GM12875 (cell line): Measurements from ENCODE around the gene UGT3A2.
"Not testable (repeated sequence)": the region's sequence is repeated elsewhere in the genome, so short reads cannot be mapped to it uniquely, and the experiment has no call there.

Experiments used
- H3K4me3 ChIP-seq: one replicate; pipeline ENCODE4 v1.5.1; 2011; ENCODE audit warnings: low read depth, low read length, control low read depth
- CTCF ChIP-seq: IDR thresholded peaks from 2 replicates; pipeline ENCODE4 v1.5.1; 2011; ENCODE audit warnings: low read depth, mild to moderate bottlenecking, control low read depth, inconsistent platforms, low read length, moderate library complexity, borderline replicate concordance; ENCODE audit not compliant: insufficient read depth

Gene UGT3A2

GRCh38 chr5:36027711-36028110, 39.0 kb downstream of the UGT3A2 start:
- no peak overlapping the region for H3K4me3 ChIP-seq
- TF ChIP-seq CTCF: no peak

- TF ChIP-seq CTCF: no peak
- no peak overlapping the region for H3K4me3 ChIP-seq
Measured at GRCh38 chr5:36026706-36027465, 39.8 kb downstream of the UGT3A2 start.

GRCh38 chr5:36022246-36022645, 44.4 kb downstream of the UGT3A2 start:
- H3K4me3 ChIP-seq: not testable (repeated sequence)

- H3K4me3 ChIP-seq: not testable (repeated sequence)
Measured at GRCh38 chr5:36019584-36019983, 47.1 kb downstream of the UGT3A2 start.

GRCh38 chr5:36017622-36018021, 49.1 kb downstream of the UGT3A2 start:
- H3K4me3 ChIP-seq: no peak overlapping the region
- no peak for TF ChIP-seq CTCF

- no peak overlapping the region for H3K4me3 ChIP-seq
- TF ChIP-seq CTCF: no peak
Measured at GRCh38 chr5:36017004-36017403, 49.7 kb downstream of the UGT3A2 start.

- H3K4me3 ChIP-seq: no peak overlapping the region
- TF ChIP-seq CTCF: no peak
Measured at GRCh38 chr5:36013182-36013581, 53.5 kb downstream of the UGT3A2 start.

- TF ChIP-seq CTCF: no peak
- no peak overlapping the region for H3K4me3 ChIP-seq
Measured at GRCh38 chr5:36009698-36010097, 57.0 kb downstream of the UGT3A2 start.
